Activated B cell treated with CpG ODN at 0.5 μM for 24 hours (primary cell): Measurements from ENCODE around the gene ERP29. TPM values are rescaled to one million over a fixed set of nuclear protein-coding genes. Genes with fewer than 3 reads are reported as not detected.
A peak's percentile ranks its signal among the peaks of the same experiment; 100 is the strongest.

Source experiments
- ATAC-seq: fragments of 200-7000 bp; cut with Tn5 transposase; one replicate; pipeline ENCODE4 v1.10.0; 2021; ENCODE audit warnings: low read depth, mild to moderate bottlenecking, moderate library complexity
- CTCF ChIA-PET: fragments of 350-600 bp; sonication (Branson Sonifier 250); formaldehyde crosslinking; loops from one replicate; lab custom pipeline; 2021; ENCODE audit warnings: antibody characterized with exemption; lab: Charles Lee
- POLR2A ChIA-PET: fragments of 350-600 bp; sonication (Branson Sonifier 250); formaldehyde crosslinking; loops from one replicate; lab custom pipeline; 2021; ENCODE audit warnings: antibody characterized with exemption; lab: Charles Lee
- DNase-seq: peaks from one replicate; pipeline ENCODE4 v3.0.0; 2022
- H3K27ac Mint-ChIP-seq: one replicate; pipeline ENCODE4 v1.8.0; 2020; ENCODE audit warnings: mixed read lengths
- H3K27me3 Mint-ChIP-seq: one replicate; pipeline ENCODE4 v1.8.0; 2021; ENCODE audit warnings: mixed read lengths
- H3K36me3 Mint-ChIP-seq: one replicate; pipeline ENCODE4 v1.8.0; 2021; ENCODE audit warnings: low read depth, mixed read lengths
- H3K4me1 Mint-ChIP-seq: one replicate; pipeline ENCODE4 v1.8.0; 2021; ENCODE audit warnings: mixed read lengths
- H3K4me3 Mint-ChIP-seq: one replicate; pipeline ENCODE4 v1.8.0; 2020; ENCODE audit warnings: mild to moderate bottlenecking, mixed read lengths
- H3K9me3 Mint-ChIP-seq: one replicate; pipeline ENCODE4 v1.8.0; 2020; ENCODE audit warnings: mixed read lengths
- intact Hi-C: fragments of 100-400 bp; cut with micrococcal nuclease; formaldehyde crosslinking; loops from one replicate; pipeline ENCODE4 v1.15.1; 2024
- total RNA-seq: library from RNA; stranded (reverse); gene quantifications from 2 replicates; pipeline ENCODE4 v1.2.3, GENCODE V29; 2022
- TF ChIP-seq, protein P1 (sequence below): fragments of 200-600 bp; IDR thresholded peaks from one replicate; pipeline ENCODE4 v1.8.0; 2022; ENCODE audit warnings: antibody characterized with exemption, mild to moderate bottlenecking

The ERP29 gene
- total RNA-seq, 1 donor from 2014 or later = 133 TPM

DNA sequence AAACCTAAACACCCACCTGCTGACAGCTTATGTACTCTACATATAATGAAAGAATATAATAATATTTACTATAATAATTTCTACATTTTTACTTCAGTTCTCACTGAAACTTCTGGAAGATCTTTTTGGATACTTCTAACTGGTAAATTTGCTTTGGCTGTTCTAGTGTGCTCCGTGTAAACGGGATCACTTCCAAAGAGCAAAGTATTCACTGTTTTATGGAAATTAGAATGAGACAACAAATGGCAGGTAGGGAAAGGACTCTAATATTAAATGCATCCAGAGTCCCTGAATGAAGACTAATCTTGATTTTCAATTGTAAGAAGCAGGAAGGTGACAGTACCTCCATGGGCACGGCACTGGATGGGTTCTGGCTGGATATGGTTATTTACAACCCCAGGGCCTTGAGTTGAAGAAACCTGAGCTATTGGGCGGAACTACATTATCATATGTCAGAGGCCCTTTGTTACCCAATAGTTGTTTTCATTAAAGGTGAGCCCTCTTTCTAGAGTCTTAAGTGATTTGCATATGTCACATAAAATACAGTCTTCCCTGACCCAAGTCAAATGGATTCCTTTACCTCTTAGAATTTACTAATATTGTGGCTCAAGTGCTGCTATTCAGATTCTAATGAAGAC, 10.7 kb downstream of the ERP29 start:
- DNase-seq (no peak), ATAC-seq (no peak)
- TF ChIP-seq, protein P1, sequence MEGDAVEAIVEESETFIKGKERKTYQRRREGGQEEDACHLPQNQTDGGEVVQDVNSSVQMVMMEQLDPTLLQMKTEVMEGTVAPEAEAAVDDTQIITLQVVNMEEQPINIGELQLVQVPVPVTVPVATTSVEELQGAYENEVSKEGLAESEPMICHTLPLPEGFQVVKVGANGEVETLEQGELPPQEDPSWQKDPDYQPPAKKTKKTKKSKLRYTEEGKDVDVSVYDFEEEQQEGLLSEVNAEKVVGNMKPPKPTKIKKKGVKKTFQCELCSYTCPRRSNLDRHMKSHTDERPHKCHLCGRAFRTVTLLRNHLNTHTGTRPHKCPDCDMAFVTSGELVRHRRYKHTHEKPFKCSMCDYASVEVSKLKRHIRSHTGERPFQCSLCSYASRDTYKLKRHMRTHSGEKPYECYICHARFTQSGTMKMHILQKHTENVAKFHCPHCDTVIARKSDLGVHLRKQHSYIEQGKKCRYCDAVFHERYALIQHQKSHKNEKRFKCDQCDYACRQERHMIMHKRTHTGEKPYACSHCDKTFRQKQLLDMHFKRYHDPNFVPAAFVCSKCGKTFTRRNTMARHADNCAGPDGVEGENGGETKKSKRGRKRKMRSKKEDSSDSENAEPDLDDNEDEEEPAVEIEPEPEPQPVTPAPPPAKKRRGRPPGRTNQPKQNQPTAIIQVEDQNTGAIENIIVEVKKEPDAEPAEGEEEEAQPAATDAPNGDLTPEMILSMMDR = no peak
- Mint-ChIP-seq H3K27me3 (no peaks in the 10 kb centered on the region), H3K9me3 (no peaks in the 10 kb centered on the region), H3K4me3 (no peak overlapping the region), H3K36me3 (peaks cover 75% of the 10 kb centered on the region), H3K27ac (no peak overlapping the region), H3K4me1 (peaks cover 35% of the 10 kb centered on the region)
- CTCF ChIA-PET = interaction anchor here (1.8 kb wide), 1 partner anchor 9 kb away, joined by 3 read pairs; no protein-coding TSS in a partner anchor
- POLR2A ChIA-PET = interaction anchor here (0.6 to 1.1 kb wide), 6 partner anchors 9 to 85 kb away, joined by 3 to 14 read pairs (median 4); partner anchors contain the start of gene TMEM116
- intact Hi-C loops = no loop called here

DNA sequence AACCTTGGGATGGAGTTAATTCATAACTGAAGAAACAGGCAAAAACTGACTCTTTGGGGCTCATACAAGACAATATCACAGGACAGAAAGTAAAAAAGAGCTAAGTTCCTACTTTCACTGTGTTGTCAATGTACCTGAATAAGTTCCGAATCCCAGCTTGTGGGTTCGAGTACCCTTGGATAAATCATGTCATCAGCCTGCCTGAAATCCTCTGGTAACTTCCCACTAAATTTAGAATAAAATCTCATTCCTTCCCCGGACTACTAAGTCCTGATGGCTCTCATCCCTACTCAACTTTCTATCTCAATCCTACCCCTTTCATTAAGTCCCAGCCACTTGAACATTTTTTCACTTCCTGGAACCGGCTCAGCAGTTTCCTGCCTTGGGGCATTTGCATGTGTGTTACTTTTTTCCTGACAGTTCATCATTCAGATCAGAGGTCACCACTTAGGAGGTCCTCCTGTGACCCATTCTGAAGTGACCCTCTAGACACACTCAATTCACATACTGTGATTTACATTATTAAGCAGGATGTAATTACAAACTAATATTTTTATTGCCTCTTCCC, 12.7 kb downstream of the ERP29 start:
- H3K36me3 Mint-ChIP-seq = peaks cover 68% of the 10 kb centered on the region
- POLR2A ChIA-PET = no interaction called here

DNA sequence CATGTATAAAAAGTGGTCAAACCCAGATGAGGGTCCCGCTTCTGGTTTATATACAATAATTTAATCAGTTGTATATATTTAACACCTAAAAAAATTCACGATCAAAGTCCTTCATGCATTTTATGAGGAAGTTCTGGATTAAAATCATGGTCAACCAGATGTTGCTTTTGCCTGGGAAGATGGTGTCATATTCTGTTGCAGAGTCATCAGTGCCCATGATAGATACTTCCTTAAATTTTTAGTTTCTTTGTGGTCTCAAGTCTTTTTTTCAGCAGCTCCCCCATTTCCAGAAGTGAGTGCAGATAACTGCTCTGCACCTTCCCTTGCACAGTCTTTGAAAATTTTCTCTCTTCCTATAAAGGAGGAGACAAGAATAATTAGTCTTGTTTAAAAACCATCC, 16.1 kb downstream of the ERP29 start:
- POLR2A ChIA-PET = no interaction called here
- no peak overlapping the region for H3K27ac Mint-ChIP-seq
- no peak overlapping the region for H3K4me3 Mint-ChIP-seq
- intact Hi-C loops = loop anchor here (5.0 kb wide), 1 partner anchor 82 kb away; no protein-coding TSS in a partner anchor
- no peak for DNase-seq
- no peaks in the 10 kb centered on the region for H3K27me3 Mint-ChIP-seq
- H3K9me3 Mint-ChIP-seq = no peaks in the 10 kb centered on the region
- no peak for ATAC-seq
- CTCF ChIA-PET = no interaction called here
- peaks cover 20% of the 10 kb centered on the region for H3K4me1 Mint-ChIP-seq
- H3K36me3 Mint-ChIP-seq = peaks cover 62% of the 10 kb centered on the region
- TF ChIP-seq, protein P1 = no peak

More for the DNA sequence above, 12.7 kb downstream of the ERP29 start:
- DNase-seq (no peak), ATAC-seq (peak; percentile 56)
- CTCF ChIA-PET = no interaction called here
- Mint-ChIP-seq H3K27ac (peak overlapping the region; percentile 77), H3K4me3 (peak overlapping the region; percentile 40), H3K4me1 (peaks cover 25% of the 10 kb centered on the region), H3K27me3 (no peaks in the 10 kb centered on the region), H3K9me3 (no peaks in the 10 kb centered on the region)
- TF ChIP-seq, protein P1 = no peak
- intact Hi-C loops = loop anchor here (2.0 to 5.0 kb wide), 2 partner anchors 13 to 79 kb away; partner anchors contain the start of genes ERP29 and TMEM116

DNA sequence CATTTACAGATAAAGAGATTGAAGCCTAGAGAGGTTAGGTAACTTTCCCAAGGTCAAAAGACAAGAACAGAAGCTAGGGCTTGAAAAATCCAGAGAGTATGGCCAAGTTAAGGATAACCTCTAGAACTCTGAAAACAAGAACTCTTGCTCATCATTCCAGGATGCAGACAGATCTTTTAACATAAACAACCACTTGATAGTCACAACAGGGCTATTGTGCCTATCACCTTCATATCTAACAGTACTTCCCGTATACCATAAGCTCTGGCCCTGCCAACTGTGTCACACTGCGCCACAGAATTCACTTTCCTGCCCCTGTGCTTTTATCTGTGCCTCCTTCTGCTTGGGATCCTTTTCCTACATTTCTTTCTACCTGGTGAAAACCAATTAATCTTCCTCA, 18.2 kb downstream of the ERP29 start:
- intact Hi-C loops = no loop called here
- DNase-seq (no peak), ATAC-seq (no peak)
- H3K36me3 Mint-ChIP-seq = peaks cover 66% of the 10 kb centered on the region
- H3K4me1 Mint-ChIP-seq = peaks cover 9% of the 10 kb centered on the region
- no peaks in the 10 kb centered on the region for H3K9me3 Mint-ChIP-seq
- ChIA-PET POLR2A (no interaction called here), CTCF (no interaction called here)
- no peak overlapping the region for H3K27ac Mint-ChIP-seq
- H3K4me3 Mint-ChIP-seq = no peak overlapping the region
- H3K27me3 Mint-ChIP-seq = no peaks in the 10 kb centered on the region
- TF ChIP-seq, protein P1 = no peak

DNA sequence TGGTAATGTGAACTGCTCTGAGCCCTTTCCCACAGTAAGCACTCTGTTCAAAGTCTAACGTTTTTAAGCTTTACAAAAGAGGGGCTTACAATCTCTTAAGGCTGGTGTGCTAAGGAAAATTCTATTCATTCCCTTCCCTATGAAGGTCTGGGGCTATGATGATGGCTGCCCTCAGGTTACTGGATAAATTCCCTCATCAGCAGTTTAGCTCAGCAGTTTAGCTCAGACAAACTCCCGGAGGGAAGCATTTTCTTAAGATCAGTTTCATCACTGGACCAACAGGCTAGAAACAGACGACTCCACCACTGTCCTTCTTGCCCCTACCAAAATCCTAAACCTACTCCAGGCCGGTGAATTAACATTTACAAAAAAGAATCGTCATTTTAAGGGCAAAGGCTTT, 19.1 kb downstream of the ERP29 start:
- H3K27me3 Mint-ChIP-seq = no peaks in the 10 kb centered on the region
- H3K4me1 Mint-ChIP-seq = peaks cover 6% of the 10 kb centered on the region
- intact Hi-C loops = no loop called here
- ChIA-PET CTCF (no interaction called here), POLR2A (no interaction called here)
- ATAC-seq (no peak), DNase-seq (no peak)
- no peak overlapping the region for H3K4me3 Mint-ChIP-seq
- no peak overlapping the region for H3K27ac Mint-ChIP-seq
- TF ChIP-seq, protein P1 = no peak
- peaks cover 73% of the 10 kb centered on the region for H3K36me3 Mint-ChIP-seq
- no peaks in the 10 kb centered on the region for H3K9me3 Mint-ChIP-seq
